Activated CD8-positive, alpha-beta T cell treated with anti-CD3 and anti-CD28 coated beads for 36 hours (primary cell): Measurements from ENCODE around the gene PCSK5. TPM values are rescaled to one million over a fixed set of nuclear protein-coding genes. Genes with fewer than 3 reads are reported as not detected.

Experiments
- ATAC-seq: fragments of 200-7000 bp; cut with Tn5 transposase; one replicate; pipeline ENCODE4 v1.10.0; 2021; ENCODE audit warnings: mild to moderate bottlenecking, moderate library complexity
- CTCF ChIA-PET: fragments of 350-600 bp; sonication (Branson Sonifier 250); formaldehyde crosslinking; loops from one replicate; lab custom pipeline; 2021; ENCODE audit warnings: antibody characterized with exemption; lab: Charles Lee
- POLR2A ChIA-PET: fragments of 350-600 bp; sonication (Branson Sonifier 250); formaldehyde crosslinking; loops from one replicate; lab custom pipeline; 2021; ENCODE audit warnings: antibody characterized with exemption; lab: Charles Lee
- DNase-seq: peaks from one replicate; pipeline ENCODE4 v3.0.0-alpha.2; 2020
- H3K27ac Mint-ChIP-seq: one replicate; pipeline ENCODE4 v1.8.0; 2021; ENCODE audit warnings: mild to moderate bottlenecking, mixed read lengths
- H3K27me3 Mint-ChIP-seq: one replicate; pipeline ENCODE4 v1.8.0; 2021; ENCODE audit warnings: mixed read lengths
- H3K36me3 Mint-ChIP-seq: one replicate; pipeline ENCODE4 v1.8.0; 2021; ENCODE audit warnings: low read depth, mixed read lengths
- H3K4me1 Mint-ChIP-seq: one replicate; pipeline ENCODE4 v1.8.0; 2021; ENCODE audit warnings: low read depth, mixed read lengths
- H3K4me3 Mint-ChIP-seq: one replicate; pipeline ENCODE4 v1.8.0; 2021; ENCODE audit warnings: mild to moderate bottlenecking, moderate library complexity, mixed read lengths
- H3K9me3 Mint-ChIP-seq: one replicate; pipeline ENCODE4 v1.8.0; 2021; ENCODE audit warnings: mixed read lengths
- intact Hi-C: fragments of 100-400 bp; cut with micrococcal nuclease; formaldehyde crosslinking; loops from one replicate; pipeline ENCODE4 v1.10.0; 2022
- total RNA-seq, 2 experiments: library from RNA; stranded (reverse); gene quantifications; one replicate each; pipeline ENCODE4 v1.2.3, GENCODE V29; 2021
- TF ChIP-seq, protein P1 (sequence below): fragments of 200-600 bp; IDR thresholded peaks from one replicate; pipeline ENCODE4 v1.8.0; 2022; ENCODE audit warnings: antibody characterized with exemption, mild to moderate bottlenecking

The PCSK5 gene
- total RNA-seq, 2 experiments from 2014 or later = 4.7 to 5.2 TPM

DNA sequence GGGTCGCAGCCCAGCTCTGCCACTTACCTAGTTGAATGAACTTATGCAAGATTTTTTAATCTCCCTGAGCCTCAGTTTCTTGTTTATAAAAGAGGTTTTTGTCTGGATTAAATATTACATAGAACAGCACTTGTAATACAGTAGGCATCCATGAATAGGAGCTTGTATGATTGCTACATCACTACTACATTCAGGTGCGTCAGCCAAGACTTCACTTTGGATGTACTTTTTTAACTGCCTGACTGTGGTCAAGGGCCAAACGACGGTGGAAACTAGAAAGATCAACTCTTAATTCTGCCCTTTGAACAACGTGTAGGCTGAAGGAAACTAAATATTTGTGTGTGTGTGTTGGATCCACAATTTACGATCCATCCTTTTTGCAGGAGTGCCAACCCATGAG lies 330.9 kb downstream of the PCSK5 start:
- Mint-ChIP-seq H3K4me1 (no peaks in the 10 kb centered on the region), H3K27me3 (no peaks in the 10 kb centered on the region), H3K4me3 (no peak overlapping the region), H3K9me3 (no peaks in the 10 kb centered on the region), H3K27ac (no peak overlapping the region), H3K36me3 (no peaks in the 10 kb centered on the region)
- ChIA-PET CTCF (no interaction called here), POLR2A (no interaction called here)
- TF ChIP-seq, protein P1, sequence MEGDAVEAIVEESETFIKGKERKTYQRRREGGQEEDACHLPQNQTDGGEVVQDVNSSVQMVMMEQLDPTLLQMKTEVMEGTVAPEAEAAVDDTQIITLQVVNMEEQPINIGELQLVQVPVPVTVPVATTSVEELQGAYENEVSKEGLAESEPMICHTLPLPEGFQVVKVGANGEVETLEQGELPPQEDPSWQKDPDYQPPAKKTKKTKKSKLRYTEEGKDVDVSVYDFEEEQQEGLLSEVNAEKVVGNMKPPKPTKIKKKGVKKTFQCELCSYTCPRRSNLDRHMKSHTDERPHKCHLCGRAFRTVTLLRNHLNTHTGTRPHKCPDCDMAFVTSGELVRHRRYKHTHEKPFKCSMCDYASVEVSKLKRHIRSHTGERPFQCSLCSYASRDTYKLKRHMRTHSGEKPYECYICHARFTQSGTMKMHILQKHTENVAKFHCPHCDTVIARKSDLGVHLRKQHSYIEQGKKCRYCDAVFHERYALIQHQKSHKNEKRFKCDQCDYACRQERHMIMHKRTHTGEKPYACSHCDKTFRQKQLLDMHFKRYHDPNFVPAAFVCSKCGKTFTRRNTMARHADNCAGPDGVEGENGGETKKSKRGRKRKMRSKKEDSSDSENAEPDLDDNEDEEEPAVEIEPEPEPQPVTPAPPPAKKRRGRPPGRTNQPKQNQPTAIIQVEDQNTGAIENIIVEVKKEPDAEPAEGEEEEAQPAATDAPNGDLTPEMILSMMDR = no peak
- ATAC-seq (no peak), DNase-seq (no peak)
- intact Hi-C loops = no loop called here

DNA sequence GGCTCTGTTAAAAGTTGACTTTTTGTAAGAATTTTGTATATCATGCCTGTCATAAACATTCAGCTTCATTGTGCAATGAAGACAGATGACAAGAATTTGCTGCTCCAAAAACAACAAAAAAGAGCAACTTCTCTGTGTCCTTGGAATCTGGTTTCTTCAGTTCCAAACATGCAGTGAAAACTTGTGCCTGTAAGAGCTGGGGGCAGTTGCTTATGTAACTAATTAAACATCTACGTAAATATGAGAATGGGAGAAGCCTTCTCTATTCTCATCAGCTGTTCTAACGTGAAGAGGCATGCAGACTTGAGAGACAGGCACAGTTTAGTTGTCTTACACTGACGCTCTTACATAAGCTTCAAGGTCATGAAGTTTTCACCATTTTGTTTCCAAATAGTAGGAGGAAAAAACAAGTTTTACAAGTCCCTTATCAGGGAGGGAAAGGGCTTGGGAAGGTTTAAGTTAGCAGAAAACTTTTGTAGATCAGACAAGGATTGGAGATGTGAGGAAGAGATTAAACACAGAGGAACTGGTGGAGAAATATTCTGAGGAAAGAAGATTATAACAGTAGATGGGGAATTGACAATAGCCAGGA lies 333.4 kb downstream of the PCSK5 start:
- DNase-seq (no peak), ATAC-seq (no peak)
- Mint-ChIP-seq H3K36me3 (no peaks in the 10 kb centered on the region), H3K27ac (no peak overlapping the region), H3K4me3 (no peak overlapping the region), H3K27me3 (no peaks in the 10 kb centered on the region), H3K9me3 (no peaks in the 10 kb centered on the region), H3K4me1 (no peaks in the 10 kb centered on the region)
- CTCF ChIA-PET = interaction anchor here (0.8 kb wide), 1 partner anchor 9 kb away, joined by 3 read pairs; no protein-coding TSS in a partner anchor
- TF ChIP-seq, protein P1 = no peak
- intact Hi-C loops = no loop called here
- POLR2A ChIA-PET = no interaction called here

DNA sequence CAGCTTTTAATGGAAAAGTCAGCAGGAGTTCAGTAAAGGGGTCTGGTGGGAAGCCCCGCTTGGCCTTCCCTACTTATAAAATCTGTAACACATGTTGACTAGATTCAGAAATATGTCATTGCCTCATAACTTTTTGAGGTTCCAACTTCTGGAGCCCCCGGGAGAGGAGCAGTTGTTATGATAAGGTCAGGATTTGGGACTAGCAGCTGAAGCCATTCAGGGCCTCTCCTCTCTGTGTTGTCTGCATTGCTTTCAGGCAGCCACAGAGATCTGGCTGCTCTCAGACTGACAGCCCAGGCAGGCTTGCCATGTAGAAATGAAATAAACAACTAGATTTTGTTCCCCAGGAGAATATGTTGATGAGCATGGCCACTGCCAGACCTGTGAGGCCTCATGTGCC lies 336.7 kb downstream of the PCSK5 start:
- Mint-ChIP-seq H3K27me3 (no peaks in the 10 kb centered on the region), H3K9me3 (no peaks in the 10 kb centered on the region), H3K36me3 (no peaks in the 10 kb centered on the region), H3K4me1 (no peaks in the 10 kb centered on the region), H3K27ac (no peak overlapping the region), H3K4me3 (no peak overlapping the region)
- CTCF ChIA-PET = no interaction called here
- DNase-seq (no peak), ATAC-seq (no peak)
- TF ChIP-seq, protein P1 = no peak
- POLR2A ChIA-PET = no interaction called here
- intact Hi-C loops = no loop called here

DNA sequence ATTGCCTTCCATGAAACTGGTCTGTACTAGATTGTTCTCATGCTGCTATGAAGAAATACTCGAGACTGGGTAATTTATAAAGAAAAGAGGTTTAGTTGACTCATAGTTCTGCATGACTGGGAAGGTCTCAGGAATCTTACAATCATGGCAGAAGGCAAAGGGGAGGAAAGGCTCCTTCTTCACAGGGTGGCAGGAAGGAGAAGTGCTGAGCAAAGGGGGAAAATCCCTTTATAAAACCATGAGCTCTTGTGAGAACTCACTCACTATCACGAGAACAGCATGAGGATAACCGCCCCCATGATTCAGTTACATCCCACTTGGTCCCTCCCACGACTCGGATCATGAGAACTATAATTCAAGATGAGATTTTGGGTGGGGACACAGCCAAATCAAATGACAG lies 340.5 kb downstream of the PCSK5 start:
- H3K27me3 Mint-ChIP-seq = no peaks in the 10 kb centered on the region
- no peak for ATAC-seq
- TF ChIP-seq, protein P1 = no peak
- H3K27ac Mint-ChIP-seq = no peak overlapping the region
- ChIA-PET POLR2A (no interaction called here), CTCF (interaction anchor here (1.3 kb wide), 1 partner anchor 12 kb away, joined by 3 read pairs; no protein-coding TSS in a partner anchor)
- no peaks in the 10 kb centered on the region for H3K36me3 Mint-ChIP-seq
- no peak for DNase-seq
- no peak overlapping the region for H3K4me3 Mint-ChIP-seq
- no peaks in the 10 kb centered on the region for H3K4me1 Mint-ChIP-seq
- intact Hi-C loops = no loop called here
- no peaks in the 10 kb centered on the region for H3K9me3 Mint-ChIP-seq

DNA sequence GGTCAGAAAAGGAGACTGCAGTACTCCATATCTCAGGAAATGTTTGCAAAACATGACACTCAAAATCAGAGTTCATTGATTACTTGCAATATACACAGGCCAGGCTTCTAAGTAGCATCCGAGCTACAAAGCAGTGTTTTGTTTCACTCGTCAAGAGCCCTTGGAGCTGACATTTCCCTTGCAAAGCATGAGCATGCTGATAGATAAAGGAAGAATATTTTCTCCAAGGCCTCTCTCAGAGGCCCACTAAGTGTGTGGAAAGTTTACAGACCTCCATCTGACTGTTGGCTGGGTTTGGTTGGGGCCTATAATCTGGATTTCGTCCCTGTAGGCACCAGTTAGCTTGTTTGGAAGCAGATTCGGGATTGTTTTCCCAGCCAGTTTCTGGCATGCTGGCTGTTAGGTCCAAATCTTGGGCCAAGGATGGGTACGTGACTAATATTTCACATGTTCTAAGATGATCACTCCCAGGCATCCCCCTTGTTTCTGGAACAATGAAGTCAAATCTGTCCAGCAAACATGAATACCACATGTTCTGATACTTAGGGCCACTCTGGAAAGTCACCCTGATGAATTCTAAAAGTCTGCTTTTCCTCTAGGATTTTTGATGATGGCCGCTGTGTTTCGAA lies 342.5 kb downstream of the PCSK5 start:
- Mint-ChIP-seq H3K36me3 (no peaks in the 10 kb centered on the region), H3K4me3 (no peak overlapping the region), H3K9me3 (no peaks in the 10 kb centered on the region), H3K27me3 (no peaks in the 10 kb centered on the region), H3K27ac (no peak overlapping the region), H3K4me1 (no peaks in the 10 kb centered on the region)
- intact Hi-C loops = no loop called here
- POLR2A ChIA-PET = no interaction called here
- no peak for ATAC-seq
- no peak for DNase-seq
- TF ChIP-seq, protein P1 = no peak
- CTCF ChIA-PET = interaction anchor here (0.6 kb wide), 1 partner anchor 9 kb away, joined by 3 read pairs; no protein-coding TSS in a partner anchor
